ENCODE measurements around the gene DAAM2.

The DAAM2 gene

GRCh38 chr6:39945626-39946025, 153.4 kb downstream of the DAAM2 start:
- Histone ChIP-seq H3K9me3 (ENCODE audit: insufficient read depth, low read depth, low read length) (no peaks in the 10 kb centered on the region), H3K36me3 (ENCODE audit: insufficient read depth, low read length) (no peaks in the 10 kb centered on the region), H3K27me3 (ENCODE audit: insufficient read depth, low read length) (no peaks in the 10 kb centered on the region), H3K4me1 (ENCODE audit: insufficient read depth, low read length) (peaks cover 10% of the 10 kb centered on the region), H3K9ac (ENCODE audit: low read depth, low read length) (no peak overlapping the region), H3K4me3 (ENCODE audit: low read length) (no peak overlapping the region), H3K27ac (ENCODE audit: low read depth, low read length) (no peak overlapping the region)
- 87% methylated on average over 1 of the region's 1 CpG for WGBS

- Histone ChIP-seq H3K4me1 (ENCODE audit: insufficient read depth, low read length) (peaks cover 10% of the 10 kb centered on the region), H3K36me3 (ENCODE audit: insufficient read depth, low read length) (no peaks in the 10 kb centered on the region), H3K27ac (ENCODE audit: low read depth, low read length) (no peak overlapping the region), H3K4me3 (ENCODE audit: low read length) (no peak overlapping the region), H3K9me3 (ENCODE audit: insufficient read depth, low read depth, low read length) (no peaks in the 10 kb centered on the region), H3K9ac (ENCODE audit: low read depth, low read length) (no peak overlapping the region), H3K27me3 (ENCODE audit: insufficient read depth, low read length) (no peaks in the 10 kb centered on the region)
- WGBS: 34% methylated on average over 5 of the region's 5 CpGs
Observed at GRCh38 chr6:39947611-39948068, 155.5 kb downstream of the DAAM2 start.

GRCh38 chr6:39948199-39948791, 156.1 kb downstream of the DAAM2 start:
- Histone ChIP-seq H3K9ac (ENCODE audit: low read depth, low read length) (no peak overlapping the region), H3K9me3 (ENCODE audit: insufficient read depth, low read depth, low read length) (no peaks in the 10 kb centered on the region), H3K36me3 (ENCODE audit: insufficient read depth, low read length) (no peaks in the 10 kb centered on the region), H3K27me3 (ENCODE audit: insufficient read depth, low read length) (no peaks in the 10 kb centered on the region), H3K4me3 (ENCODE audit: low read length) (no peak overlapping the region), H3K4me1 (ENCODE audit: insufficient read depth, low read length) (peaks cover 10% of the 10 kb centered on the region), H3K27ac (ENCODE audit: low read depth, low read length) (no peak overlapping the region)
- WGBS: 77% methylated on average over 4 of the region's 5 CpGs

DNA sequence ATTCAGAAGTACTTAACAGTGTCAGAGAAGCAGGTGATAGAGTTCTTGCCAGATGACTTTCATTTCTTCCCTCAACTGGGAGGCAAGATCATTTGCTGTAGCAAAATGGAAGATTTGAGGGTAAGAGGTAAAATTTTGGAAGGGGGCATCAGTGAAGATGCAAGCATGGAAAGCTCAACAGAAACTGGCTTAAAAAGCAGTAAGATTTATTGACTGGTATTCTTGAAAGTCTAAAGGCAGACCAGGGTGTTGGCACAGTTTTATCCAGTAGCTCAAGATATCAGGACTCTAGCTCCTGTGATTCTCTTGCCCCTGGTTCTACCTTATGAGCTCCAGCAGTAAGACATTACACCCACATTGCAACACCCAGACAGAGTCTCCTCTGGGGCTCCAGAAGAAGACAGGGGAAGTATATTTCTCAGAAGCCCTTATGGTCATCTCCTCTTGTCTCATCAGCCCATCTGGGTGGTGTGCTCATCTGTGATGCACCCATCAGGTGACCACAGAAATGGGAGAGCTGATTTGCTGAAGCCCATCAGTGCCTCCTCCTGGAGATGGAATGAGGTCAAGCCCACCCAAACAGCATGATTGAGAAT, 158.0 kb downstream of the DAAM2 start:
- no peaks in the 10 kb centered on the region for H3K9me3 ChIP-seq (ENCODE audit: insufficient read depth, low read depth, low read length)
- no peaks in the 10 kb centered on the region for H3K36me3 ChIP-seq (ENCODE audit: insufficient read depth, low read length)
- no peak overlapping the region for H3K9ac ChIP-seq (ENCODE audit: low read depth, low read length)
- peaks cover 10% of the 10 kb centered on the region for H3K4me1 ChIP-seq (ENCODE audit: insufficient read depth, low read length)
- H3K4me3 ChIP-seq (ENCODE audit: low read length): no peak overlapping the region
- no peak overlapping the region for H3K27ac ChIP-seq (ENCODE audit: low read depth, low read length)
- no peaks in the 10 kb centered on the region for H3K27me3 ChIP-seq (ENCODE audit: insufficient read depth, low read length)

GRCh38 chr6:39951191-39951590, 159.0 kb downstream of the DAAM2 start:
- Histone ChIP-seq H3K9me3 (ENCODE audit: insufficient read depth, low read depth, low read length) (no peaks in the 10 kb centered on the region), H3K27me3 (ENCODE audit: insufficient read depth, low read length) (no peaks in the 10 kb centered on the region), H3K4me3 (ENCODE audit: low read length) (no peak overlapping the region), H3K9ac (ENCODE audit: low read depth, low read length) (no peak overlapping the region), H3K4me1 (ENCODE audit: insufficient read depth, low read length) (peaks cover 10% of the 10 kb centered on the region), H3K27ac (ENCODE audit: low read depth, low read length) (no peak overlapping the region), H3K36me3 (ENCODE audit: insufficient read depth, low read length) (no peaks in the 10 kb centered on the region)
- WGBS: 90% methylated on average over 5 of the region's 5 CpGs

DNA sequence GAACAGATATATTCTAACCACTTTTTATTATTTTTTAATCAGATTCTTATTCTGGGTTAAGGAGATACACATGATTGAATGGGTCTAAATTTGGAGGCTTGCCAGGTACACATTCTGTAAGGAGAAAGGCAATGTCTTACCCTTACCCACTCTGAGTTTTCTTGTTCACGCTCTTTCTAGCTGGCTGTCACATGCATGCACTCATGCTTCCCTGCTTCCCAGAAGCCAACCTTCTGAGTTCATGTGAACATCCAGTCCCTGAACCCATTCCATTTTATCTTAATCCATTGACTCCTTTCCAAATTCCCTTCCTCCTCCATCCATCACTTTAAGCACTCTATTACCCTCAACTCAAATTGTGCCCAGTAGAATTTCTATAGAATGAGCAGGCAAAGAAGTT, 159.5 kb downstream of the DAAM2 start:
- H3K9me3 ChIP-seq (ENCODE audit: insufficient read depth, low read depth, low read length): no peaks in the 10 kb centered on the region
- peaks cover 10% of the 10 kb centered on the region for H3K4me1 ChIP-seq (ENCODE audit: insufficient read depth, low read length)
- 97% methylated on average over 1 of the region's 1 CpG for WGBS
- H3K36me3 ChIP-seq (ENCODE audit: insufficient read depth, low read length): no peaks in the 10 kb centered on the region
- no peak overlapping the region for H3K9ac ChIP-seq (ENCODE audit: low read depth, low read length)
- no peaks in the 10 kb centered on the region for H3K27me3 ChIP-seq (ENCODE audit: insufficient read depth, low read length)
- no peak overlapping the region for H3K4me3 ChIP-seq (ENCODE audit: low read length)
- no peak overlapping the region for H3K27ac ChIP-seq (ENCODE audit: low read depth, low read length)

DNA sequence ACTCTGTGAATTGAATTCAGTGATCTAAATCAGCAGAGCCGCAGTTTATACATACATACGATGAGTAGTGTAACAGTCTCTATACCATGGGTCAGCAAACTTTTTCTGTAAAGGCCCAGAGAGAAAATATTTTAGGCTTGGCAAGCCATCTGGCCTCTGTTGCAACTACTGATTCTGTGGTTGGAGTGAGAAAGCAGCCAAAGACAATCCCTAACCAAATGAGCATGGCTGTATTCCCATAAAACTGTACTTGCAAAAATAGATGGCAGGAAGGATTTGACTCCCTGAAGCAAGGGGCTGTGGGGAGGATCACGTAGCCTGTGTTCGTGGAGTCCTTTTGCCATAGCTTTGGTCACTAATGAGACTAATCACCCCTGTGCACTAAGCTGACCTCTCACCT, 160.0 kb downstream of the DAAM2 start:
- Histone ChIP-seq H3K27me3 (ENCODE audit: insufficient read depth, low read length) (no peaks in the 10 kb centered on the region), H3K9me3 (ENCODE audit: insufficient read depth, low read depth, low read length) (no peaks in the 10 kb centered on the region), H3K36me3 (ENCODE audit: insufficient read depth, low read length) (no peaks in the 10 kb centered on the region), H3K4me3 (ENCODE audit: low read length) (no peak overlapping the region), H3K4me1 (ENCODE audit: insufficient read depth, low read length) (peaks cover 10% of the 10 kb centered on the region), H3K27ac (ENCODE audit: low read depth, low read length) (no peak overlapping the region), H3K9ac (ENCODE audit: low read depth, low read length) (no peak overlapping the region)
- WGBS: 91% methylated on average over 4 of the region's 4 CpGs

DNA sequence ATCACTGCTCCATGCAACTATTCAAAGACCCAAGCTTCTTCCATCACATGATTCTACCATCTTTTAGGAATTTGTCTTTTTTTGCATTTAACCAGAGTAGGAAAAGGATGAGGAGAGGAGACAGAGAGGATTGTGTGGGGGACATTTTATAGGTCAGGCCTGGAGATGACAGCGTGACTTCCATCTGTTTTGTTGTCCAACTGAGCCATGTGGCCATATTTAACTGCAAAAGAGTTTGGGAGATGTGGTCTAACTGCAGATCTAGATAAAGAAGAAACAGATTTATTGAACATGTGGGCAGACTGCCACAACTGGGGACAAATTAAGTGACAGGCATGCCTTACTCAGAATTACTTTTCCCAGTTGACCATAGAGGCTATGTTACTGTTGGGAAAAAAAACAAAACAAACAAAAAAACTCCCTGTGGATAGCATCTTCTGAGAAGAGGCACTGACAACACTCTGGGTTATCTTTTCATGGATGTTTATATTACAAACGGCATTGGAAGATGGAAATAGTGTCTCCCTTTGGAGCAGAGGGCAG, 161.0 kb downstream of the DAAM2 start:
- H3K4me3 ChIP-seq (ENCODE audit: low read length): no peak overlapping the region

More for the DNA sequence above, 161.0 kb downstream of the DAAM2 start:
- peaks cover 6% of the 10 kb centered on the region for H3K4me1 ChIP-seq (ENCODE audit: insufficient read depth, low read length)
- H3K27me3 ChIP-seq (ENCODE audit: insufficient read depth, low read length): no peaks in the 10 kb centered on the region
- no peaks in the 10 kb centered on the region for H3K36me3 ChIP-seq (ENCODE audit: insufficient read depth, low read length)
- H3K9me3 ChIP-seq (ENCODE audit: insufficient read depth, low read depth, low read length): no peaks in the 10 kb centered on the region
- H3K27ac ChIP-seq (ENCODE audit: low read depth, low read length): no peak overlapping the region
- whole genome bisulfite sequencing: 94% methylated on average over 2 of the region's 2 CpGs
- no peak overlapping the region for H3K9ac ChIP-seq (ENCODE audit: low read depth, low read length)
